HuH-7.5 (cell line): ENCODE measurements around the gene BLOC1S1.
A peak's percentile ranks its signal among the peaks of the same experiment; 100 is the strongest.

Experiments used
- DNase-seq: peaks from one replicate; pipeline ENCODE4 v3.0.0; 2011; ENCODE audit warnings: low spot score

BLOC1S1 gene

GRCh38 chr12:55715833-55716581 lies at the start of gene BLOC1S1:
BLOC1S1 (plus strand) TSS chr12:55716046; CDS start chr12:55716052, 6 bp downstream.
- peak; percentile 96 for DNase-seq

DNA sequence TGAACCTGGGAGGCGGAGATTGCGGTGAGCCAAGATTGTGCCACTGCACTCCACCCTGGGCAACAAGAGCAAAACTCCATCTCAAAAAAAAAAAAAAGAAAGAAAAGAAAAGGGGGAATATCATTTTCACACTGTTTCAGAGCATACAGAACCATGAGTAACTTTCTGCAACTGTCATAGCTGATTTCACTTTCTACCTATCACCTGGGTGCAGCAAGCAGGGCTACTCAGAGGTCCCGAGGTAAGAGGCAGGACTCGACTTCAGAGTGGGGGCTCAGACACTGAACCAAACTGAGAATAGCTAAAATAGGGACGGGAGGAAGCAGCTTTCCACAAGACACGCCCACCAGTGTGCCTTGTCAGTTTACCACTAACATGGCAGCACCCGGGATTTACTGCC lies 49.3 kb upstream of the BLOC1S1 start:
- DNase-seq = no peak

DNA sequence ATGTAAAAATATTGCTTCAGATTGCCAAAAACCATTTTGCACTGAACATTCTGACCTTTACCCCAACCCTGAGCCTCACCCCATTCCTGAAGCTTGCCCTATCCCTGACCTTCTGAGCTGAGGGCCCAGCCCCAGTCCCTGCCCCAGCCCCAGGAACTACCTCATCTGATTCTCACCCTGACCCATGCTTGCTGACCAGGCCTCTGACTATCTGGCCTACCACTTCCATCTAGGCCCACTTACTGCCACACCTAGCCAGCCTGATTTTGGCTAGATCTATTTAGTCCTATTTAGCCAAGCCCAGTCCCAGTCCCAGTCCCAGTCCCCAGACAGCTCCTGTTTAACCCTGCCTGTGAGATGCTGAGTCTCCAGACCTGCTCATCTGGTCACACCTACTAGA lies 45.6 kb upstream of the BLOC1S1 start:
- no peak for DNase-seq

DNA sequence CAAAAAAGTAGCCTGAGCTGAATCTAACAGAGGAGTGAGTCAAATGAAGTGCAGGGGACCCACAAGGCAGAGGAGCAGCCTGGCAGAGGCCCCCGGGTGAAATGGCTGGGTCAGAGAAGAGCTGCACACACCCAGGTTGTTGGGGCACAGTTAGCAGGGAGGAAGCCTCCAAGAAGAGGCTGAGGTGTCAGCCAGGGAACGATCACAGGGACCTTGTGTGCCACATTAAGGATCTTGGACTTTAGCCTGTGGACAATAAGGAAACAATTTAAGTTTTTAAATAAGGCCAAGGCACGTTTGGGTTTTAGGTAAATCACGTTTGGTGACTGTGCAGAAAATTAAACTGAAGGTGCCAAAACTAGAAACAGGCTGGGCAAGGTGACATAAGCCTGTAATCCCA lies 44.1 kb upstream of the BLOC1S1 start:
- no peak for DNase-seq

DNA sequence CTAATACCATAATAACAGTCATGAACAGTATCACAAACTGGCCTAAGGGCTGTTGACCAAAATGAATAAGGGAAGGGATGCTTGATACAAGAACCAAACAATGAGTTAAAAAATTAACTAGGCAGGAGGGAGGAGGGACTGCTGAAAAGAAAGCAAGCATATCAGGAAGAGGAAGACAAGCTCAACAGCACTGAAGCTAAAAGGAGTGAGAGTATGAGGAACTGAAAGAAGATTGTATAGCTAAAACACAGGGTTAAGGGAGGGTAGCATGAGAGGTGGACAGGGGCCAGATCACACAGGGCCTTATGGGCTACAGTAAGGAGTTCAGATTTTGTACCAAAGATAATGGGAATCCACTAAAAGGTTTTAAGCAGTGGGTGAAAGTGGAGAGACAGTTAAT lies 42.2 kb upstream of the BLOC1S1 start:
- no peak for DNase-seq

DNA sequence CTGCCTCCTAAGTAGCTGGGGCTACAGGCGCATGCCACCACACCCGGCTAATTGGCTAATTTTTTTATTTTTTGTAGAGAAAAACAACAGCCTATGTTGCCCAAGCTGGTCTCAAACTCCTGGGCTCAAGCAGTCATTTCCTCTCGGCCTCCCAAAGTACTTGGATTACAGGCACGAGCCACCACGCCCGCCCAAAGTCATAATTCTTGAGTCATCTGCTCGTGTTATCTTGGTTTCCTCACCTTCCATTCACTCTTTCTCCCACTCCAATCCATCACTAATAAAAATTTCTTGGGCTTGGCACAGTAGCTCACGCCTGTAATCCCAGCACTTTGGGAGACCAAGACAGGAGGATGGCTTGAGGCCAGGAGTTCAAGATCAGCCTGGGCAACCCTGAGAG lies 40.2 kb upstream of the BLOC1S1 start:
- DNase-seq = no peak

- no peak for DNase-seq
Observed at GRCh38 chr12:55676707-55677106, 39.1 kb upstream of the BLOC1S1 start.

GRCh38 chr12:55679691-55680090 lies 36.2 kb upstream of the BLOC1S1 start:
- no peak for DNase-seq

DNA sequence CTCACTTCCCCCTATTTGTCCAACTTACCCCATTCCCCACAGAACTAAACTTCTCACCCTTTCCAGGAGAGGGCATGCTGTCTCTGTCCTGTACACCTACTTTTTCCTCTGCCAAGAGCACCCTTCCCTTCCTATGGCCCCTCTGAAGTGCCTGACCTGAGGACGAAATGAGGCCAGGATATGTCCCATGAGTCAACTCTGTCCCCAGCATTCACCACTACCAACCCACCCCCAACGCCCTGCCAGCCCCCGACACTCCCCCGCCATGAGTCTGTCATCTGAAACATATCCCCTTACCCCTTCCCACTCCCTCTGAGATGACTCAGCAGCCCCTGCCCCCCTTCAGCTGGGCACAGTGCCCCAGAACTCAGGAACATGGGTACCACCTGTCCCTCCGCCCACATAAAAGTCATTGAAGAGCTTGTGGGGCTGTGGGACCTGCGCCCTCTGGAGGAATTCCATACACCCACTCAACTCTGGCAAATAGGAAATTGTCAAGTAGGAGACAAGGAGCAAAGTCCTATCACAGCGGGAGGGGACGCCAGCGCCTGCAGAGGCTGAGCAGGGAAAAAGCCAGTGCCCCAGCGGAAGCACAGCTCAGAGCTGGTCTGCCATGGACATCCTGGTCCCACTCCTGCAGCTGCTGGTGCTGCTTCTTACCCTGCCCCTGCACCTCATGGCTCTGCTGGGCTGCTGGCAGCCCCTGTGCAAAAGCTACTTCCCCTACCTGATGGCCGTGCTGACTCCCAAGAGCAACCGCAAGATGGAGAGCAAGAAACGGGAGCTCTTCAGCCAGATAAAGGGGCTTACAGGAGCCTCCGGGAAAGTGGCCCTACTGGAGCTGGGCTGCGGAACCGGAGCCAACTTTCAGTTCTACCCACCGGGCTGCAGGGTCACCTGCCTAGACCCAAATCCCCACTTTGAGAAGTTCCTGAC lies 34.4 kb upstream of the BLOC1S1 start:
- peak; percentile 81 for DNase-seq

GRCh38 chr12:55682087-55682796 lies 33.6 kb upstream of the BLOC1S1 start:
- no peak for DNase-seq

- no peak for DNase-seq
Observed at GRCh38 chr12:55683676-55684075, 32.2 kb upstream of the BLOC1S1 start.

DNA sequence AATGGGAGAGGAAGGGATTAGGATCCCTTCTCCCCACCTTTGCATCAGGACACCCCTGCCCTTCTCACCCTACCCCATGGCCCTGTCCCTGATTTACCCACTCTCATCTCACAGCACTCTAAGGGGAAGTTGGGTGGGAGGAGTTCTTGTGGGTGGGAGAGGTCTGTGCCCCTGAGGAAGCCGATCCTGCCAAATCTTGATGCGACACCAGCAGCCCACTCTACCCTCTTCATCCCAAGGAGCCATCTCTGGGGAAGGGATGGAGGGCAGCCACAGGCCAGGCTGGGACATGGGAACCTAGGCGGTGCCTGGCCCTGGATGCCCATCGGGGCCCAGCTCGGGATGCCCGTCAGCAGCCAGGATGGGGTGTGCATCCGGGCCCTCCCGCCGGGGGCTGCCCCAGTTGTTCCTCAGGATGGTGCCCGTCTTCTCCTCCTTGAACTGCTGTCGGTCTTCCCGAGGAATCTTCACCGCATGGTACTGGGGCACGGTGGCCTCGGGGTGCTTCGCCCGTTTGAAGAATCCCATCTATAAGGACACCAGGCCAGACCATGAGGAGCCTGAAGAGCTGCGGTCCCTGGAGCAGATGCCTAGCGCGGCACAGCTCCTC lies 31.0 kb upstream of the BLOC1S1 start:
- no peak for DNase-seq

- no peak for DNase-seq
Observed at GRCh38 chr12:55685671-55686070, 30.2 kb upstream of the BLOC1S1 start.

- no peak for DNase-seq
Observed at GRCh38 chr12:55686366-55687010, 29.4 kb upstream of the BLOC1S1 start.

DNA sequence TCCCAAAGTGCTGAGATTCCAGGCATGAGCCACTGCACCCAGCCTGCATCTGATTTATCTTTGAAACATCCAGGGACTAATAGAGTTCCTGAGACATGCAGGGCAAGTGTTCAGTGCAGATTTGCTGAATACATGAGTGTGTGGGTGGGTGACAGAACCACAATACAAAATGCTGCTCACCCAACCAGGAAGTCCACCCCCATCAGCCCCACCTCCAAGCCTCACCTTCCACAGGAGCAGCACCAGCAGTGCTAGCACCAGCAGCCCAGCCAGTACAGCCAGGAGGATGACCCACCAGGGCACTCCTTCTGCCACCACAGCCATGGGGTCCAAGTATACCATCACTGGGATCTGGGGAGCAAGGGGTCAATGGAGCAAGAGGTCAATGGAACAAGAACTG lies 28.1 kb upstream of the BLOC1S1 start:
- no peak for DNase-seq

DNA sequence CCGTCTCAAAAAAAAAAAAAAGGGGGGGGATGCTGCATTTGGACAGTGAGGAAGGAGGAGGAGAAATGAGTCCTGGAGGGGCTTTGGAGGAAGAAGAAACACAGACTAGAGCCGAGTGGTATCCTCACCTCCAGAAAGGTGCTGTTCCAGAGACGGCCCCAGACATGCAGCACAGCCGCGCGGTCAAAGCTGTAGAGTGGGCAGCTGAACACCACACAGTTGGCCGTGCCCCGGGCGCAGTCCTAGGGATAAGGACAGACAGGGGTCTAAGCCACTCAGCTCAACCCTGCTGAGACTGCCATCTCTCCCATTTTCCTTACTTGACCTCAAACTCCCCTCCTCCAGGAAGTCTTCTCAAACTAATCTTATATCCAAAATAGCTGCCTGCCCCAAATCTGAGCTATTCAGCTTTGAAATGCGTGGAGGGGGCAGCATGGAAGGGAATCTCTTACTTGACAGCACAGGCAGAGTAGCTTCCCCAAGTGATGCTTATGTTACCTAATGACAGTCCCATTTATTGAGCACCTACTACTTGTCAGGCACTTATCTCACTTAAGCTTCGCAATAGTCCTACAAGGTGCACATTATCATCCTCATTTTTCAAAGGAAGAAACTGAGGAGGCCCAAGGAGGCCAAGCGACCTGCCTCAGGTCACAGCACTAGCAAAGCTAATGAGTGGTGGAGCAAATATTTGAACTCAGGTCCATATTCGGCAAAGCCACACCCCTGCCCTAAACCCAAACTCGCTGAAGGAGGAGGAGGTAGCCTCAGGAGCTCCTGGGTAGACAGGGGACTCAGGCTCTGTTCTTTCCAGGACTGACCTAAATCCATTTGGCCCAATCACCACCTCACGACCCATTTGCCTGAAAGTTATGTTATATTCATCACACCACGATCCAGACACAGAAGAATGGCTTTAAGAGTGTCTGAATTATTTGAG lies 26.9 kb upstream of the BLOC1S1 start:
- DNase-seq = no peak

DNA sequence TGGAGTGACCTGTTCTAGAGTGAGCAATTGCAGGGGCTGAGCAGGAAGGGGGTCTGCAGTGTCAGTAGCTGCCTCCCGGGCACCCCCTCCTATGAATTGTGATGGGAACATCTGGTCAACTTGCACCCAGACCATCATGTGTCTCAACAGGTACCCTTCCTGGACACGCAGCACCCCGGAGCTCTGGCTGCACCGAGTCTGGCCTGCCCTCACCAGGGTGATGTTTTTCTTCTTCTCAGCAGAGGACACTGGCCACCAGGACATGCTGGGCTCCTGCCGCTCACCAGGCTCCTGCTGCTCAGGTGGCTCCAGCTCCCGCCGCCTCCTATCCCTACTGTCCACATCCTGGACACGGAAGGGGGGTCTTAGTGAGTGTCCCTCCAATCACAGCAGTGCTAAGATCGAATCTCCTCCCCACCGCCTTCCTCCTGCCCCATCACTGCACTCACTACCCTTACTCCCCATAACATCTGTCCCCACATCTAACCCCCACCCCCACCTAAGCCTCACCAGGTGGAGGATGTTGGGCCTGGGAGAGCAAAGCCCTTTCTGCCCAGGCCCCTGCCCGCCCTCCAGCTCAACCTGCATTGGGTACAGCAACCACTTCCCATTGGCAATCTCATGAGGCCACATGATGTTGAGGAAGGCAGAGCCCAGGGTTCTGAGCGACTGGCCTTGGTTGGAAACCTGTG lies 23.1 kb upstream of the BLOC1S1 start:
- no peak for DNase-seq

DNA sequence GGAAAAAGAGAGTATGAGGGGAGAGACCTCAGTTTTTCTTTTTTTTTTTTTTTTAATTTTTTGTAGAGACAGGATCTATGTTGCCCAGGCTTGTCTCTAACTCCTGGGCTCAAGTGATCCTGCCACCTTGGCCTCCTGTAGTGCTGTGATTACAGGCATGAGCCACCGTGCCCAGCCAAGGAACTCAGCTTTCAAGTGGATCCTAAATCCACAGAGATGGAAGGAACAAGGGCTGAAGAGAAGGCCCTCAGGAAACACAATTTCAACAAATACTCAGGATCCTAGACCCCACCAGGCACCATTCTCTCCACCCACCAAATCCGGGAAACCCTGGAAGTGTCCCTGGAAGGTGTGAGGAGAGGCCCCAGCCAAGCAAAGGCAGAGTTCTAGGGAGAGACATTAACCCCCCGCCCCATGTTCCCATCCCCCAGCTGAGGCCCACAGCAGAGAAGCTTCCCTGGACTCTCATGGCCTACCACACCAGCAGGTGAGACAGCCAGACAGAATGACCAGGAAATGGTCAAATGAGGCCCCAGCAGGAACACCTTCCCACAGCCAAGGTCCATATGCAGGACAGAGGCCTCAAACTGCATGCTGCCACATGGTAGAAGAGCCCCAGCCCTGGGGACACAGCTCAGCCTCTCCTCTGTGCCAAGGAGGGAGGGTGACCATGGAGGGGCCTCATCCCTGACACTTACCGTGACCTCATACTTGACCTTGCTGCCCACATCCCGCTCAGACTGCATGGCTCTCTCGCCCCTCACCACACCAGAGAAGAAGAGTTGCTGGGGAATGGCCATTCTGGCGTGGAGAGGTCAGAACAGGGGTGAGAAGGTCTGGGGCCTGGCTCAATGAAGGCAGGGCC lies 22.3 kb upstream of the BLOC1S1 start:
- no peak for DNase-seq

DNA sequence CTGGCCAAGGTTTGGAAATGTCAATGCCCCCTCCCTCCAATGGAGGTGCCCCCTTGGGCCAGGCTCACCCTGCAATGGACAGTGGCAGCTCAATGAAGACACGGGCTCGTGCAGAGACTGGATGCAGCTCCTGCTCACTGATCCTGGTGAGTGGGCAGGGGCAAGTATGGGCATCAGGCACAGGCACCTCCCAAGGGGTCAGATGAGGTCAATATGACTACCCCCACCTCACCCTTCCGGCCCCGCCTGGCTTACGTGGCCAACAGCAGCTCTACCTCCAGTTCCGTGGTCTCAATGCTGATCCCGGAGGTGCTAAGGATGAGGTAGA lies 21.7 kb upstream of the BLOC1S1 start:
- DNase-seq = no peak
